Activated T-helper 1 cell treated with Interleukin-2 at 50 U/mL for 16 hours (primary cell): Measurements from ENCODE around the gene FURIN.
"Not testable (repeated sequence)": the region's sequence is repeated elsewhere in the genome, so short reads cannot be mapped to it uniquely, and the experiment has no call there.

Experiments used
- DNase-seq: peaks from one replicate; pipeline ENCODE4 v3.0.0-alpha.2; 2020; ENCODE audit warnings: low read depth

FURIN gene

GRCh38 chr15:90870354-90871138 is 2.2 kb downstream of the FURIN start:
- no peak for DNase-seq

GRCh38 chr15:90871139-90871715 is 2.8 kb downstream of the FURIN start:
- no peak for DNase-seq

- no peak for DNase-seq
These were observed 3.5 kb downstream of the FURIN start for GRCh38 chr15:90871716-90872485.

- DNase-seq, result no peak
These were observed 4.2 kb downstream of the FURIN start for GRCh38 chr15:90872486-90873184.

GRCh38 chr15:90873488-90873997 is 5.2 kb downstream of the FURIN start:
- no peak for DNase-seq

GRCh38 chr15:90873998-90874605 is 5.7 kb downstream of the FURIN start:
- no peak for DNase-seq

GRCh38 chr15:90874986-90875385 is 6.6 kb downstream of the FURIN start:
- DNase-seq, result not testable (repeated sequence)

GRCh38 chr15:90875549-90875981 is 7.2 kb downstream of the FURIN start:
- no peak for DNase-seq

- no peak for DNase-seq
These were observed 7.7 kb downstream of the FURIN start for GRCh38 chr15:90876046-90876445.

GRCh38 chr15:90876512-90877170 is 8.3 kb downstream of the FURIN start:
- DNase-seq, result no peak

- DNase-seq, result no peak
These were observed 8.9 kb downstream of the FURIN start for GRCh38 chr15:90877315-90877714.

GRCh38 chr15:90877996-90878395 is 9.6 kb downstream of the FURIN start:
- no peak for DNase-seq

GRCh38 chr15:90878660-90879059 is 10.3 kb downstream of the FURIN start:
- DNase-seq, result no peak

- DNase-seq, result no peak
These were observed 11.5 kb downstream of the FURIN start for GRCh38 chr15:90879730-90880366.

- DNase-seq, result no peak
These were observed 12.2 kb downstream of the FURIN start for GRCh38 chr15:90880381-90881145.

GRCh38 chr15:90881181-90881977 is 13.0 kb downstream of the FURIN start:
- no peak for DNase-seq

- DNase-seq, result no peak
These were observed 13.8 kb downstream of the FURIN start for GRCh38 chr15:90881978-90882721.

GRCh38 chr15:90882781-90883525 is 14.6 kb downstream of the FURIN start:
- no peak for DNase-seq
